ENCODE data around the gene CYP46A1.

DNA sequence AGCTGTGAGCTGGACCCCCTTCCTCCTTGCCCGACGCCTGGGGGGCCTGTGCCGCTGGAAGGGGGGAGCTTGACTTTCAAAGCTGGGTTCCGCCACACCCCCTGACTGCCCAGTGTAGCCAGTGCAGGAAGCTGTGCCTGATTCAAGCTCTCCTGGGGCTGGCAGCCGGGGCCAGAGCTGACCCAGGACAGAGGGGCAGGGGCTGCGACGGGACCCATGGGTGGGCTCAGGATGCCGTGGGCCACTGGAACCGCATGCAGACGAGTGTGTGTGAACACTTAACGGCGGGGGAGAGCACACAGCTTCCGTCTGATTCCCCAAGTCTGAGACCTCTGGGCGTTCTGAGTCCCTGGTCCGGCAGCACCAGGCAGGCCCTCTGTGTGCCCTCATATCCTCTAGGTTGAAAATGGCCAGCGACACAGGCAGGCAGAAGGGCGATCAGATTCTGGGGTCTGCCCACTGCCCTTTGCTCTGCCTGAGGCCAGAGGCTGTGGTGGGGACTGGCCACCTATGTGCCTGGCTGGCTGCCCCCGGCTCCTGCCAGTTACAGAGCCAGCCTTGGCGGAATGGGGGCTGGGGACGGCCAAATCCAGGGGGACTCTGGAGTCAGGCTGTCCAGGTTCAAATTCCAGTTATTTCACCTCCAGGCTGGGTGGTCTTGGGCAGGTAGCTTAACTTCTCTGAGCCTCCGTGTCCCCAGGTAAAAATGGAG is 54.0 kb downstream of the CYP46A1 start:
- TF ChIP-seq, protein P1, sequence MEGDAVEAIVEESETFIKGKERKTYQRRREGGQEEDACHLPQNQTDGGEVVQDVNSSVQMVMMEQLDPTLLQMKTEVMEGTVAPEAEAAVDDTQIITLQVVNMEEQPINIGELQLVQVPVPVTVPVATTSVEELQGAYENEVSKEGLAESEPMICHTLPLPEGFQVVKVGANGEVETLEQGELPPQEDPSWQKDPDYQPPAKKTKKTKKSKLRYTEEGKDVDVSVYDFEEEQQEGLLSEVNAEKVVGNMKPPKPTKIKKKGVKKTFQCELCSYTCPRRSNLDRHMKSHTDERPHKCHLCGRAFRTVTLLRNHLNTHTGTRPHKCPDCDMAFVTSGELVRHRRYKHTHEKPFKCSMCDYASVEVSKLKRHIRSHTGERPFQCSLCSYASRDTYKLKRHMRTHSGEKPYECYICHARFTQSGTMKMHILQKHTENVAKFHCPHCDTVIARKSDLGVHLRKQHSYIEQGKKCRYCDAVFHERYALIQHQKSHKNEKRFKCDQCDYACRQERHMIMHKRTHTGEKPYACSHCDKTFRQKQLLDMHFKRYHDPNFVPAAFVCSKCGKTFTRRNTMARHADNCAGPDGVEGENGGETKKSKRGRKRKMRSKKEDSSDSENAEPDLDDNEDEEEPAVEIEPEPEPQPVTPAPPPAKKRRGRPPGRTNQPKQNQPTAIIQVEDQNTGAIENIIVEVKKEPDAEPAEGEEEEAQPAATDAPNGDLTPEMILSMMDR (IDR thresholded peaks at IDR 0.05): no peak
- no peak for TF ChIP-seq EZH2 (IDR thresholded peaks at IDR 0.05; ENCODE audit: borderline replicate concordance, insufficient read depth, low read depth, low read length, poor library complexity, severe bottlenecking)

Data from B cell (primary cell).